Heart right ventricle (tissue), 16 donors: ENCODE results near the gene CTSV. TPM values are rescaled to one million over a fixed set of nuclear protein-coding genes. Genes with fewer than 3 reads are reported as not detected.
"Not testable (repeated sequence)": the region's sequence is repeated elsewhere in the genome, so short reads cannot be mapped to it uniquely, and the experiment has no call there.

Source experiments
- ATAC-seq, 8 donors: fragments of 200-7000 bp; cut with Tn5 transposase; one replicate each; pipeline ENCODE4 v1.9.1; 2020; ENCODE audit warnings: mild to moderate bottlenecking in 8 of 8, moderate library complexity in 8 of 8, moderate number of reproducible peaks in 1 of 8
- DNase-seq, 2 donors: peaks; one replicate each; pipeline ENCODE4 v3.0.0-alpha.2; 2020
- H3K27ac ChIP-seq, 10 donors: fragments of 200-600 bp; sonication (generic) in 2 of 10; one replicate each; pipeline versions ENCODE4 v1.5.0 to v1.8.0; 2020 to 2022; ENCODE audit warnings: mild to moderate bottlenecking in 3 of 10
- H3K27me3 ChIP-seq, 7 donors: fragments of 200-600 bp; one replicate each; pipeline ENCODE4 v1.8.0; 2021 to 2022; ENCODE audit warnings: mild to moderate bottlenecking in 2 of 7
- H3K36me3 ChIP-seq, 9 donors: fragments of 200-600 bp; sonication (generic) in 1 of 9; one replicate each; pipeline versions ENCODE4 v1.5.0 to v1.8.0; 2020 to 2022; ENCODE audit warnings: mild to moderate bottlenecking in 2 of 9
- H3K4me1 ChIP-seq, 9 donors: fragments of 200-600 bp; sonication (generic) in 1 of 9; one replicate each; pipeline versions ENCODE4 v1.5.0 to v1.8.0; 2020 to 2022; ENCODE audit warnings: mild to moderate bottlenecking in 4 of 9
- H3K4me3 ChIP-seq, 10 donors: fragments of 200-600 bp; sonication (generic) in 2 of 10; one replicate each; pipeline versions ENCODE4 v1.5.0 to v1.8.0; 2020 to 2022; ENCODE audit warnings: mild to moderate bottlenecking in 7 of 10, moderate library complexity in 2 of 10
- H3K9me3 ChIP-seq, 11 donors: fragments of 200-600 bp in 10 of 11; sonication (generic) in 2 of 11; one replicate each; pipeline versions ENCODE4 v1.5.0 to v1.8.0; 2013 to 2022; ENCODE audit warnings: mild to moderate bottlenecking in 2 of 11, control low read depth in 1 of 11, moderate library complexity in 1 of 11
- CTCF ChIP-seq, 9 donors: fragments of 200-600 bp; sonication (generic) in 2 of 9; IDR thresholded peaks; one replicate each; pipeline versions ENCODE4 v1.5.0 to v1.8.0; 2021 to 2022; ENCODE audit warnings: antibody characterized with exemption in 9 of 9, mild to moderate bottlenecking in 5 of 9, moderate library complexity in 1 of 9
- WGBS, 2 donors: extraction: QIAGEN DNeasy Blood & Tissue Kit; methylation state at CpG; one replicate each; pipeline ENCODE4 v1.1.7; 2013; ENCODE audit warnings: inconsistent platforms in 1 of 2; 5-methylcytosine and 5-hydroxymethylcytosine counted together
- intact Hi-C, 10 donors: fragments of 100-400 bp; cut with DNase I; formaldehyde crosslinking; loops; one replicate each; pipeline versions ENCODE4 v1.11.1 to v1.14.2; 2022
- polyA plus RNA-seq, 2 donors: library from polyadenylated mRNA; stranded (reverse); fragments of 200-250 nt; gene quantifications; one replicate each; pipeline ENCODE4 v1.2.3, GENCODE V29; 2013
- total RNA-seq, 10 donors: library from RNA; stranded (reverse); fragmentation: NEBNext Ultra II Directional in 3 of 10; extraction: Animal tissue kit (Norgen Biotek cat#: 25700) in 3 of 10; gene quantifications; one replicate each; pipeline versions ENCODE4 v1.2.1 to v1.2.4, GENCODE V29; 2021 to 2023
- donor health status: Arrhythmogenic right ventricular cardiomyopathy.
- donor health status: ischemic (EF 13 %, LVEDD 7.1; RV severe dilation, severe dysfunction).
- donor health status: healthy with polysubstance abuse.
- donor health status: DM: no; HTN: yes; CAD: no.
- donor health status: DM: no; HTN: no; CAD: no.
- donor health status: ischemic (EF 25% LVEDD 6.9; RV normal size, moderate dysfunction).
- donor health status: ischemic (EF 25% LVEDD 5.7; RV mildly dilated, moderate dysfunction).
- donor health status: healthy.
- donor health status: DM: yes; HTN: yes; CAD: no.
- donor health status: Ischemic cardiomyopathy.
- donor health status: ischemic (EF 35%, LVEDD 5.7; RV mildly dilated, moderate dysfunction).
- donor health status: nonischemic (EF 11% LVEDD 7.7; RV severe dilation, severe dysfunction).
- donor health status: DM: yes; HTN: yes; CAD: no.
- donor health status: PGD.
- donor health status: ischemic (EF 29% LVEDD 5.4; RV normal size, mild dysfunction).
- donor health status: nonischemic (EF 23%, LVEDD 6.1; RV moderate dilation, normal function).

Gene CTSV
- total and polyA plus RNA-seq, 12 donors = 0.15 to 0.24 (median 0.19) TPM; not detected in 8

GRCh38 chr9:97073506-97073905 is 34.6 kb upstream of the CTSV start:
- intact Hi-C loops = no loop called here
- no peak for ATAC-seq
- no peak for TF ChIP-seq CTCF (IDR thresholded peaks at IDR 0.05)

DNA sequence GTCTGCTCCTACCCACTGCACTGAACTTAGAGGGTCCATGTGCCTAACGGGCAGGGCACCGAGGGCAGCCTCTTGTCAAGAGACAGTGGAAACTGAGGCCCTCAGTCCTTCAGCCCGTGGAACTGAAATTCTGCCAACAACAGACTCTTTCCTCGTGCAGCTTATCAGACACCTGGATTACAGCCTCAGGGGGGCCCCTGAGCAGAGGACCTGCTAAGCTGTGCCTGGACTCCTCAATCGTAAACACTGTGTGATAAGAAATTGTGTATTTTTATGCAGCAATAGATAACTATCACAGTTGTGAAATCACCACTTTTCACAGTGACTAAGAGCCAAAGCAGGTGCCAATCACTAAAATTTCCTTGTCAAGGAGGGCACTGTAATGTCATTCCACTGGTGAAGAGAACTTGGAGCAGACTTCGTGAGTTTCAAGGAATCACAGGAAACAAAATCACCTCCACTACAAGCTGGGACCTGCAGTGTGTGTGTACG is 33.4 kb upstream of the CTSV start:
- Histone ChIP-seq H3K27me3 (peaks cover 0 to 59% (median 42%) of the 10 kb centered on the region in 7 donors), H3K4me3 (no peak overlapping the region), H3K27ac (no peak overlapping the region), H3K36me3 (no peaks in the 10 kb centered on the region), H3K9me3 (no peaks in the 10 kb centered on the region), H3K4me1 (no peaks in the 10 kb centered on the region)
- whole genome bisulfite sequencing, 2 donors = 45 to 55% methylated on average over 7 of the region's 7 CpGs
- intact Hi-C loops = no loop called here
- ATAC-seq = no peak
- no peak for TF ChIP-seq CTCF (IDR thresholded peaks at IDR 0.05)
- no peak for DNase-seq

More at GRCh38 chr9:97073506-97073905, 34.6 kb upstream of the CTSV start:
- Histone ChIP-seq H3K4me3 (no peak overlapping the region), H3K9me3 (no peaks in the 10 kb centered on the region), H3K27me3 (peaks cover 0 to 71% (median 54%) of the 10 kb centered on the region in 7 donors), H3K4me1 (no peaks in the 10 kb centered on the region), H3K36me3 (no peaks in the 10 kb centered on the region), H3K27ac (no peak overlapping the region)
- no peak for DNase-seq
- 65 to 72% methylated on average over 1 of the region's 1 CpG for WGBS, 2 donors

DNA sequence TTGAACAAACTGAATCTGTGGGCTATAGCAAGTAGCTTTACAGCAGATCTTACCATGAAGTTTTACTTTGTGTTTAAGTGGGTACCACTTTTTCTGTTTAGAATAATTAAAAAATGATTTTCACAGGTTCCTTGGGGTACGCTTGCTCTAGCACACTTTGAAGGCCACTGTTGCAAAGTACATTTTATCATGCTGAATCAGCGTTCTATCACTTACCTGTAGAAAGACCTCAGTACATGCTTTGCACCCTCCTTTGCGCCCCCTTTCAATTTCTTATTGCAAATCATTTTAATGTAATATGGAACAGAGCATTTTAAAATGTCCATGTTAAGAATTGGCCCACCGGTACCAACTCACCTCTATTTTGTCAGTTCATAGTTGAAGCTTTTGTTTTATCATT is 31.4 kb upstream of the CTSV start:
- H3K9me3 ChIP-seq = peaks cover 0 to 17% (median 0%) of the 10 kb centered on the region in 11 donors
- H3K36me3 ChIP-seq, ATAC-seq, DNase-seq, H3K27ac ChIP-seq, H3K4me3 ChIP-seq, intact Hi-C loops, H3K4me1 ChIP-seq: not testable (repeated sequence)
- WGBS, 2 donors = 95 to 96% methylated on average over 4 of the region's 4 CpGs
- H3K27me3 ChIP-seq = peaks cover 0 to 39% (median 25%) of the 10 kb centered on the region in 7 donors

GRCh38 chr9:97067490-97067889 is 28.5 kb upstream of the CTSV start:
- Histone ChIP-seq H3K4me1 (no peaks in the 10 kb centered on the region), H3K9me3 (peaks cover 0 to 17% (median 0%) of the 10 kb centered on the region in 11 donors), H3K27me3 (peaks cover 0 to 22% (median 9%) of the 10 kb centered on the region in 7 donors), H3K27ac (no peak overlapping the region), H3K36me3 (no peaks in the 10 kb centered on the region), H3K4me3 (no peak overlapping the region)
- WGBS, 2 donors = 95 to 96% methylated on average over 19 of the region's 19 CpGs
- intact Hi-C loops = no loop called here
- ATAC-seq (no peak), DNase-seq (no peak)
- no peak for TF ChIP-seq CTCF (IDR thresholded peaks at IDR 0.05)

- no peaks in the 10 kb centered on the region for H3K4me1 ChIP-seq
- no peak overlapping the region for H3K4me3 ChIP-seq
- no peak for TF ChIP-seq CTCF (IDR thresholded peaks at IDR 0.05)
- DNase-seq = no peak
- peaks cover 0 to 7% (median 0%) of the 10 kb centered on the region in 7 donors for H3K27me3 ChIP-seq
- intact Hi-C loops = no loop called here
- WGBS, 2 donors = 12 to 24% methylated on average over 2 of the region's 2 CpGs
- no peak overlapping the region for H3K27ac ChIP-seq
- H3K36me3 ChIP-seq = no peaks in the 10 kb centered on the region
- H3K9me3 ChIP-seq = peaks cover 0 to 17% (median 0%) of the 10 kb centered on the region in 11 donors
- ATAC-seq = no peak
Observed at GRCh38 chr9:97064176-97064575, 25.2 kb upstream of the CTSV start.
